NCI-H510A (cell line): Measurements from ENCODE around the gene TOLLIP.

Experiments used
- DNase-seq: peaks from one replicate; lab custom pipeline; 2025; lab: John Stamatoyannopoulos, UW

Gene TOLLIP

GRCh38 chr11:1298695-1299492, 10.5 kb downstream of the TOLLIP start:
- peak; percentile 71 for DNase-seq

- no peak for DNase-seq
Measured at GRCh38 chr11:1297576-1298473, 11.6 kb downstream of the TOLLIP start.

GRCh38 chr11:1297011-1297575, 12.3 kb downstream of the TOLLIP start:
- DNase-seq: no peak

- DNase-seq: no peak
Measured at GRCh38 chr11:1296287-1296686, 13.1 kb downstream of the TOLLIP start.

GRCh38 chr11:1295591-1295990, 13.8 kb downstream of the TOLLIP start:
- no peak for DNase-seq

- no peak for DNase-seq
Measured at GRCh38 chr11:1295086-1295485, 14.3 kb downstream of the TOLLIP start.

GRCh38 chr11:1293619-1294015, 15.8 kb downstream of the TOLLIP start:
- no peak for DNase-seq

- DNase-seq: no peak
Measured at GRCh38 chr11:1292644-1293618, 16.5 kb downstream of the TOLLIP start.

GRCh38 chr11:1292018-1292643, 17.3 kb downstream of the TOLLIP start:
- DNase-seq: no peak

- DNase-seq: no peak
Measured at GRCh38 chr11:1291295-1292017, 18.0 kb downstream of the TOLLIP start.

GRCh38 chr11:1290052-1291040, 19.1 kb downstream of the TOLLIP start:
- DNase-seq: no peak

- no peak for DNase-seq
Measured at GRCh38 chr11:1289211-1289935, 20.1 kb downstream of the TOLLIP start.

GRCh38 chr11:1288426-1289151, 20.8 kb downstream of the TOLLIP start:
- DNase-seq: no peak

- DNase-seq: no peak
Measured at GRCh38 chr11:1287928-1288327, 21.5 kb downstream of the TOLLIP start.

- DNase-seq: no peak
Measured at GRCh38 chr11:1285876-1286275, 23.6 kb downstream of the TOLLIP start.

GRCh38 chr11:1285316-1285744, 24.1 kb downstream of the TOLLIP start:
- DNase-seq: no peak

- DNase-seq: no peak
Measured at GRCh38 chr11:1283906-1284305, 25.5 kb downstream of the TOLLIP start.

GRCh38 chr11:1283091-1283511, 26.3 kb downstream of the TOLLIP start:
- no peak for DNase-seq
